IPS-18c (cell line): ENCODE data around the gene VPS72.
A peak's percentile ranks its signal among the peaks of the same experiment; 100 is the strongest.
"Not testable (repeated sequence)": the region's sequence is repeated elsewhere in the genome, so short reads cannot be mapped to it uniquely, and the experiment has no call there.

Source experiments
- H3K4me3 ChIP-seq: 2 replicates; pipeline ENCODE4 v1.7.0; 2013; ENCODE audit warnings: low read depth, mild to moderate bottlenecking, low read length, moderate library complexity; ENCODE audit not compliant: insufficient read depth
- H3K9me3 ChIP-seq: one replicate; pipeline ENCODE4 v1.6.1; 2013; ENCODE audit warnings: mild to moderate bottlenecking, low read length, moderate library complexity; ENCODE audit not compliant: control insufficient read depth, insufficient read depth

VPS72 gene

DNA sequence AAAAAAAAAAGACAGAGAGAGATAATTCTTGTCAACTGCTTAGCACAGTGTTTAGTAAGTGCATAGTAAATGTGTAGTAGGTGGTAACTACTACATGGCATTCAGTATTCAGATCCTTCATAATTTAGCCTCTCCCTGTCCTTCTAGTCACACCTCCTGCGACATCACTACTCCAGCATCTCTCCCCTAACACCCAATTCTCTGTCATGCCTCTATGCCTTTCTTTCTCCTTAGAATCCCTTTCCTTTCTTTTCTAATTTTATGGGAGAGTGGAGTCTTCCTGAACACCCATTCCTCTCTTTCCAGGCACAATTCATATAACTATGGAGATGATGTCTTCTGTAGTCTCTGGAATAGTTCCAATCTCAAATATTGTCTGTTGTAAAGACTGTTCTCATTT is 3.9 kb upstream of the VPS72 start:
- peaks cover 2% of the 10 kb centered on the region for H3K9me3 ChIP-seq
- no peak overlapping the region for H3K4me3 ChIP-seq

DNA sequence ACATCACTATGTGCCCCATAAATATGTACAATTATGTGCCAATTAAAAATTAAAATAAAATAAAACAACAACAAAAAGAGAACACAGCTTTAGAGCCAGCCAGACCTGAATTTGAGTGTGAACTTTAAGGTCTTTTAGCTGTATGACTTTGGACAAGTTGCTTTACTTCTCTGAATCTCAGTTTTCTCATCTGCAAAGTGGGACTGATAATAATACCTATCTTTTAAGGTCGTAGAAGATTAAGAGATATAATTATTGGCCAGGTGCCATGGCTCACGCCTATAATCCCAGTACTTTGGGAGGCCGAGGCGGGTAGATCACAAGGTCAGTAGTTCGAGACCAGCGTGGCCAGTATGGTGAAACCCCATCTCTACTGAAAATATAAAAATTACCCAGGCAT is 3.3 kb upstream of the VPS72 start:
- Histone ChIP-seq H3K9me3 (peaks cover 2% of the 10 kb centered on the region), H3K4me3 (no peak overlapping the region)

DNA sequence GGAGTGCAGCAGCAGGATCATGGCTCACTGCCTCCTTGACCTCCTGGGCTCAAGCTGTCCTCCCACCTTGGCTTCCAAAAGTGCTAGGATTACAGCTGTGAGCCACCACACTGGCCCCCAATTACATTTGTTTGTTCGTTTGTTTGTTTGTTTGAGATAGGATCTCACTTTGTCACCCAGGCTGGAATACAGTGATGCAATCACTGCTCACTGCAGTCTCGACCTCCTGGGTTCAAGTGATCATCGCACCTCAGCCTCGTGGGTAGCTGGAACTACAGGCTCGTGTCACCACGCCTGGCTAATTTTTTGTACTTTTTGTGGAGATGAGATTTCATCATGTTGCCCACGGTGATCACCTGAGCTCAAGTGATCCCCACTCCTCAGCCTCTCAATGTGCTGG is 2.0 kb upstream of the VPS72 start:
- no peak overlapping the region for H3K4me3 ChIP-seq
- H3K9me3 ChIP-seq, result peaks cover 2% of the 10 kb centered on the region

GRCh38 chr1:151188667-151189066 is 1.3 kb downstream of the VPS72 start:
- peak overlapping the region; percentile 99 for H3K4me3 ChIP-seq
- H3K9me3 ChIP-seq, result not testable (repeated sequence)

GRCh38 chr1:151187205-151187604 is 2.8 kb downstream of the VPS72 start:
- H3K9me3 ChIP-seq, result peaks cover 4% of the 10 kb centered on the region
- no peak overlapping the region for H3K4me3 ChIP-seq

- H3K9me3 ChIP-seq, result peaks cover 4% of the 10 kb centered on the region
- no peak overlapping the region for H3K4me3 ChIP-seq
Measured at GRCh38 chr1:151184211-151184610, 5.8 kb downstream of the VPS72 start.

DNA sequence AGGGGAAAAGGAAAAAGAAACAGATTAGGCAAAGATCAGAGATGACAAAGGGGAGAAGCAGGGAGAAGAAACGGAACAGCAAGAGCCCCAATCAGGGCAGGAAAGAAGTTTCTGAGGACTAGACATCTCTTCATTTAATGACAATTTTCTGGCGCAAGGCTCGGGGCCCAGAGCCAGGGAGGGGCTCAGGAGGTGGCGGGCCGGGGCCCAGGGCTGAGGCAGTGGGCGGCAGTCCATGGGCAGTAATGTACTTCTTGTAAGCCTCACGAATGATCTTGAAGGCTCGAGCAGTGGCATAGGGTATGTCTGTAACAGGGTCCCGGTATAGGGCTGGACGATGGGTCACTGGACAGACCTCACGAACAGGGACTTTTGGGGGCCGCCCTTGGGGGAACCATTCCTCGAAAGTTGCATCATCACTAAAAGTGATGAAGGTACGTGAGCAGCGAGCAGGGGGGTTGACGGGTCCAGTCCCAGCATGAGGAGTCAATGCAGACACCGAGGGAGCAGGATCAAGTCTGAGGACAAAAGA is 13.4 kb downstream of the VPS72 start:
- no peak overlapping the region for H3K4me3 ChIP-seq
- no peaks in the 10 kb centered on the region for H3K9me3 ChIP-seq

GRCh38 chr1:151175863-151176262 is 14.1 kb downstream of the VPS72 start, which contains the start of gene TMOD4:
Gene TMOD4 (minus strand): TSS chr1:151175981. CDS start chr1:151174875, 1,106 bp downstream.
- Histone ChIP-seq H3K9me3 (no peaks in the 10 kb centered on the region), H3K4me3 (no peak within 1 kb of the TSS)

- H3K4me3 ChIP-seq, result no peak overlapping the region
- H3K9me3 ChIP-seq, result no peaks in the 10 kb centered on the region
Measured at GRCh38 chr1:151175041-151175741, 14.8 kb downstream of the VPS72 start.

GRCh38 chr1:151171190-151171589 is 18.8 kb downstream of the VPS72 start:
- Histone ChIP-seq H3K4me3 (no peak overlapping the region), H3K9me3 (no peaks in the 10 kb centered on the region)

- Histone ChIP-seq H3K4me3 (peak overlapping the region; percentile 94; the same call in 1 of the 2 replicates), H3K9me3 (no peaks in the 10 kb centered on the region)
Measured at GRCh38 chr1:151167116-151167515, 22.9 kb downstream of the VPS72 start.

DNA sequence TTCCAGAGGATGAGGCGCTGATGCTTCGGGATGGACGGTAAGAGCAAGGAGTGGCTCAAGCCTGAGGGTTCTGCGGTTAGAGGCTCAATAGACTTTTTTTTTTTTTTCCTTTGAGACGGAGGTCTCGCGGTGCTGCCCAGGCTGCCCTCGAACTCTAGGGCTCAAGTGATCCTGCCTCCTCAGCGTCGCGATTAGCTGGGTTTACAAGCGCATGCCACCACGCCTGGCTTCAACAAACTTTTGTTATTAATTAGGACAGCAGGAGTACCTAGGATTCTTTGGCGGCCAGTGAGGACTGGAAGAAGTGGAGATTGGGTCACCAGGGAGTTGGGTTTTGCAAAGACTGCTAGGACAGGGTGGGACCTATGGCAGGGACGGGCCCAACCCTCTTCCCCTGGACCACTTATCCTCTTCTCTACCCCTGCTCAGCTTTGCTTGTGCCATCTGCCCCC is 23.5 kb downstream of the VPS72 start:
- H3K9me3 ChIP-seq, result no peaks in the 10 kb centered on the region
- peak overlapping the region; percentile 94 for H3K4me3 ChIP-seq

GRCh38 chr1:151165738-151166504 is 24.1 kb downstream of the VPS72 start, which contains the start of the genes LYSMD1 and SCNM1:
Gene LYSMD1 (minus strand): TSS chr1:151165902. CDS start chr1:151165258, 644 bp downstream.
Gene SCNM1 (plus strand): TSS chr1:151166144. CDS start chr1:151166153, 9 bp downstream.
- Histone ChIP-seq H3K9me3 (no peaks in the 10 kb centered on the region), H3K4me3 (peak within 1 kb of the TSS; percentile 94)

- H3K9me3 ChIP-seq, result no peaks in the 10 kb centered on the region
- peak overlapping the region; percentile 73 for H3K4me3 ChIP-seq
Measured at GRCh38 chr1:151165281-151165737, 24.7 kb downstream of the VPS72 start.

DNA sequence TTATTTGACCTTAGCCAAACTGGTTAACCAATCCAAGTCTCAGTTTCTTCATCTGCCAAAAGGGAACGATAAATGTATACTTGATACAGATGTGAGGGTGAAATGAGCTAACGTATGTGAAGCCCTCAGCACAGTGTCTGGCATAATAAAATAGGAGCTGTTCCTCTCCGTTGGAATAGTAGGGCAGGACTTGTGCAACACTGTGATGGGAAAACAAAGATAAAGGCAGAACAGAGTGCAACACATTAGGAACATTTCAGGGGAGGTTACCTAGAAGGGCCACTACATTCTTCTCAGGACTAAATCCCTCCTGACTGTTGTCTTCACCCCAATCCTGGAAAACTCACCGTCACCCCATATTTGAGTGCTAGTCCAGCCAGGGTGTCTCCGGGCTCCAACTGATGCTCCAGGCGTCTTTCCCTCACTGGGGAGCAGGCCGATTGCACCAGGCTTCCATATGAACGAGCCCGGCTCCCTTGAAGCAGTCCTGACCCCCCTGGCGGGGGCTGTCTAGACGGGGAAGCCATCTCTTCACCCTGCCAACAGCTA is 25.2 kb downstream of the VPS72 start:
- H3K4me3 ChIP-seq, result peak overlapping the region; percentile 73
- H3K9me3 ChIP-seq, result no peaks in the 10 kb centered on the region

GRCh38 chr1:151159373-151159772 is 30.6 kb downstream of the VPS72 start:
- no peaks in the 10 kb centered on the region for H3K9me3 ChIP-seq
- H3K4me3 ChIP-seq, result no peak overlapping the region

DNA sequence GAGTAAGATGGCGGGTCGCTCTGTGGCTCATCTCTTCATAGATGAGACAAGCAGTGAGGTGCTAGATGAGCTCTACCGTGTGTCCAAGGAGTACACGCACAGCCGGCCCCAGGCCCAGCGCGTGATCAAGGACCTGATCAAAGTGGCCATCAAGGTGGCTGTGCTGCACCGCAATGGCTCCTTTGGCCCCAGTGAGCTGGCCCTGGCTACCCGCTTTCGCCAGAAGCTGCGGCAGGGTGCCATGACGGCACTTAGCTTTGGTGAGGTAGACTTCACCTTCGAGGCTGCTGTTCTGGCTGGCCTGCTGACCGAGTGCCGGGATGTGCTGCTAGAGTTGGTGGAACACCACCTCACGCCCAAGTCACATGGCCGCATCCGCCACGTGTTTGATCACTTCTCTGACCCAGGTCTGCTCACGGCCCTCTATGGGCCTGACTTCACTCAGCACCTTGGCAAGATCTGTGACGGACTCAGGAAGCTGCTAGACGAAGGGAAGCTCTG is 31.2 kb downstream of the VPS72 start:
- Histone ChIP-seq H3K4me3 (no peak overlapping the region), H3K9me3 (no peaks in the 10 kb centered on the region)
